ENCODE data around the gene SLC25A28.

GRCh38 chr10:99630991-99631390 is 10.8 kb upstream of the SLC25A28 start:
- TF ChIP-seq YY1 (IDR thresholded peaks at IDR 0.05; ENCODE audit: insufficient read depth, insufficient read length) (no peak), ZNF274 (IDR thresholded peaks at IDR 0.05; ENCODE audit: low read depth, low read length) (no peak)

Data from NT2/D1 (cell line).